GM12891 (cell line): ENCODE data around the gene EXOC4.

Source experiments
- POLR2A ChIP-seq: IDR thresholded peaks from 2 replicates; pipeline ENCODE4 v1.6.1; 2011; ENCODE audit warnings: low read depth, low read length, control low read depth
- POLR2AphosphoS5 ChIP-seq: IDR thresholded peaks from 2 replicates; pipeline ENCODE4 v1.6.1; 2011; ENCODE audit warnings: low read depth, low read length, control low read depth
- SPI1 ChIP-seq: IDR thresholded peaks from 2 replicates; pipeline ENCODE4 v1.6.1; 2011; ENCODE audit warnings: low read depth, low read length, control low read depth
- TAF1 ChIP-seq: IDR thresholded peaks from 2 replicates; pipeline ENCODE4 v1.6.1; 2011; ENCODE audit warnings: low read depth, low read length, control low read depth

GRCh38 chr7:133886086-133886485 is 633.2 kb downstream of the EXOC4 start:
- no peak for TF ChIP-seq TAF1
- TF ChIP-seq POLR2A, result no peak
- no peak for TF ChIP-seq SPI1
- TF ChIP-seq POLR2AphosphoS5, result no peak
